Lower leg skin (tissue), 3 donors: ENCODE measurements around the gene CHCHD1.

Experiments
- CTCF ChIP-seq, 3 donors: fragments of 450-650 bp; IDR thresholded peaks; one replicate each; pipeline ENCODE4 v1.5.1; 2016; ENCODE audit warnings: antibody characterized with exemption in 3 of 3, mild to moderate bottlenecking in 3 of 3, moderate library complexity in 2 of 3
- POLR2A ChIP-seq, 2 donors: fragments of 450-650 bp; IDR thresholded peaks; one replicate each; pipeline ENCODE4 v1.6.1; 2016 to 2017; ENCODE audit warnings: antibody characterized with exemption in 2 of 2, mild to moderate bottlenecking in 1 of 2, moderate library complexity in 1 of 2

GRCh38 chr10:73814276-73814895, 32.5 kb downstream of the CHCHD1 start:
- TF ChIP-seq CTCF (IDR thresholded peaks at IDR 0.05), result no peak
- no peak for TF ChIP-seq POLR2A (IDR thresholded peaks at IDR 0.05)
